DMS114 treated with DMSO at 0.1 percent for 48 hours (cell line): ENCODE data around the gene PPP1R16B.

Experiments used
- DNase-seq: peaks from one replicate; lab custom pipeline; 2025; ENCODE audit not compliant: unreplicated experiment; lab: John Stamatoyannopoulos, UW

The PPP1R16B gene

GRCh38 chr20:38805502-38805957, at the start of gene PPP1R16B:
Gene PPP1R16B (plus strand): TSS chr20:38805697. CDS start chr20:38835926, 30,229 bp downstream.
- peak; percentile 12 for DNase-seq

- no peak for DNase-seq
Observed at GRCh38 chr20:38757145-38757775, 48.2 kb upstream of the PPP1R16B start.

- DNase-seq: no peak
Observed at GRCh38 chr20:38759106-38759505, 46.4 kb upstream of the PPP1R16B start.

- DNase-seq: no peak
Observed at GRCh38 chr20:38760978-38761377, 44.5 kb upstream of the PPP1R16B start.

- no peak for DNase-seq
Observed at GRCh38 chr20:38762174-38762573, 43.3 kb upstream of the PPP1R16B start.

GRCh38 chr20:38763616-38764015, 41.9 kb upstream of the PPP1R16B start:
- no peak for DNase-seq

- no peak for DNase-seq
Observed at GRCh38 chr20:38764567-38765318, 40.8 kb upstream of the PPP1R16B start.

- no peak for DNase-seq
Observed at GRCh38 chr20:38766071-38766470, 39.4 kb upstream of the PPP1R16B start.

- DNase-seq: no peak
Observed at GRCh38 chr20:38769376-38770295, 35.9 kb upstream of the PPP1R16B start.

GRCh38 chr20:38770546-38770945, 35.0 kb upstream of the PPP1R16B start:
- DNase-seq: no peak

GRCh38 chr20:38770970-38771369, 34.5 kb upstream of the PPP1R16B start:
- DNase-seq: no peak

GRCh38 chr20:38771621-38772020, 33.9 kb upstream of the PPP1R16B start:
- DNase-seq: no peak

GRCh38 chr20:38774167-38774566, 31.3 kb upstream of the PPP1R16B start:
- DNase-seq: no peak

GRCh38 chr20:38776363-38776762, 29.1 kb upstream of the PPP1R16B start:
- no peak for DNase-seq

GRCh38 chr20:38779247-38780097, 26.0 kb upstream of the PPP1R16B start:
- no peak for DNase-seq

GRCh38 chr20:38782275-38782674, 23.2 kb upstream of the PPP1R16B start:
- DNase-seq: no peak

- DNase-seq: no peak
Observed at GRCh38 chr20:38787870-38788269, 17.6 kb upstream of the PPP1R16B start.

GRCh38 chr20:38789503-38790199, 15.8 kb upstream of the PPP1R16B start:
- no peak for DNase-seq

GRCh38 chr20:38790200-38791053, 15.1 kb upstream of the PPP1R16B start:
- DNase-seq: peak; percentile 76
